Testis (tissue), 3 donors: ENCODE results near the gene RNF180. TPM values are rescaled to one million over a fixed set of nuclear protein-coding genes. Genes with fewer than 3 reads are reported as not detected.
A peak's percentile ranks its signal among the peaks of the same experiment; 100 is the strongest.

Experiments
- DNase-seq: peaks from one replicate; pipeline ENCODE4 v3.0.0-alpha.2; 2019
- H3K27ac ChIP-seq, 2 donors: fragments of 200-600 bp; sonication (generic); one replicate each; pipeline ENCODE4 v1.5.1; 2019
- H3K27me3 ChIP-seq: fragments of 200-600 bp; sonication (generic); one replicate; pipeline ENCODE4 v1.5.1; 2019
- H3K36me3 ChIP-seq: fragments of 200-600 bp; sonication (generic); one replicate; pipeline ENCODE4 v1.5.1; 2017; ENCODE audit warnings: low read depth; ENCODE audit errors: missing control alignments
- H3K4me1 ChIP-seq: fragments of 200-600 bp; sonication (generic); one replicate; pipeline ENCODE4 v1.5.1; 2019
- H3K4me3 ChIP-seq, 2 donors: fragments of 200-600 bp; sonication (generic); one replicate each; pipeline ENCODE4 v1.5.1; 2017 to 2019
- H3K9me3 ChIP-seq: fragments of 200-600 bp; sonication (generic); one replicate; pipeline ENCODE4 v1.5.1; 2017
- CTCF ChIP-seq, 3 experiments: fragments of 450-650 bp in 2 of 3; fragments of 200-600 bp in 1 of 3; sonication (generic) in 1 of 3; IDR thresholded peaks; one replicate each; pipeline ENCODE4 v1.5.1; 2016 to 2019; ENCODE audit warnings: antibody characterized with exemption in 3 of 3, mild to moderate bottlenecking in 2 of 3, moderate library complexity in 1 of 3
- POLR2A ChIP-seq: fragments of 450-650 bp; IDR thresholded peaks from one replicate; pipeline ENCODE4 v1.6.1; 2017; ENCODE audit warnings: antibody characterized with exemption, mild to moderate bottlenecking, moderate library complexity
- WGBS, 2 donors: methylation state at CpG; one replicate each; pipeline ENCODE4 v1.1.5; 2018; 5-methylcytosine and 5-hydroxymethylcytosine counted together
- intact Hi-C: fragments of 100-400 bp; cut with DNase I; formaldehyde crosslinking; loops from one replicate; pipeline ENCODE4 v1.15.1; 2023; ENCODE audit warnings: low total_unique reads
- polyA plus RNA-seq: library from polyadenylated mRNA; stranded (reverse); fragments of 350-450 nt; fragmentation: Illumina TruSeq; extraction: RNeasy Lipid Tissue Mini Kit (QIAGEN cat#74804); gene quantifications from one replicate; pipeline ENCODE4 v1.2.3, GENCODE V29; 2014; ENCODE audit warnings: low read depth, low replicate concordance; ENCODE audit not compliant: insufficient read depth
- total RNA-seq, 2 donors: library from RNA; depleted of rRNA; stranded (reverse); fragments of >200 nt; gene quantifications; one replicate each; pipeline ENCODE4 v1.2.3, GENCODE V29; 2016

The RNF180 gene
- total and polyA plus RNA-seq, 3 donors from 2014 or later: 4.5 to 25.6 (median 23.1) TPM

GRCh38 chr5:64144425-64145215 lies 21.0 kb upstream of the RNF180 start:
- DNase-seq: no peak

GRCh38 chr5:64145216-64145895 lies 20.3 kb upstream of the RNF180 start:
- TF ChIP-seq CTCF (IDR thresholded peaks at IDR 0.05): no peak
- no peak for TF ChIP-seq POLR2A
- H3K27me3 ChIP-seq: no peaks in the 10 kb centered on the region
- DNase-seq: no peak
- WGBS, 2 donors: 41 to 46% methylated on average over 4 of the region's 4 CpGs
- no peaks in the 10 kb centered on the region for H3K9me3 ChIP-seq
- intact Hi-C loops: loop anchor here (10.0 kb wide), 1 partner anchor 49 kb away; no protein-coding TSS in a partner anchor
- no peak overlapping the region for H3K27ac ChIP-seq
- H3K4me1 ChIP-seq: no peaks in the 10 kb centered on the region
- no peaks in the 10 kb centered on the region for H3K36me3 ChIP-seq
- H3K4me3 ChIP-seq: no peak overlapping the region

More at GRCh38 chr5:64144425-64145215, 21.0 kb upstream of the RNF180 start:
- intact Hi-C loops: loop anchor here (10.0 kb wide), 1 partner anchor 50 kb away; no protein-coding TSS in a partner anchor
- Histone ChIP-seq H3K27me3 (no peaks in the 10 kb centered on the region), H3K36me3 (no peaks in the 10 kb centered on the region), H3K27ac (no peak overlapping the region), H3K9me3 (no peaks in the 10 kb centered on the region), H3K4me1 (no peaks in the 10 kb centered on the region), H3K4me3 (no peak overlapping the region)
- TF ChIP-seq CTCF (IDR thresholded peaks at IDR 0.05): no peak
- no peak for TF ChIP-seq POLR2A
- WGBS, 2 donors: 76 to 85% methylated on average over 1 of the region's 1 CpG

GRCh38 chr5:64147379-64147778 lies 18.3 kb upstream of the RNF180 start:
- H3K27ac ChIP-seq: no peak overlapping the region
- DNase-seq: no peak
- H3K36me3 ChIP-seq: no peaks in the 10 kb centered on the region
- TF ChIP-seq CTCF (IDR thresholded peaks at IDR 0.05): no peak
- no peak for TF ChIP-seq POLR2A
- H3K27me3 ChIP-seq: no peaks in the 10 kb centered on the region
- intact Hi-C loops: loop anchor here (10.0 kb wide), 1 partner anchor 47 kb away; no protein-coding TSS in a partner anchor
- no peaks in the 10 kb centered on the region for H3K4me1 ChIP-seq
- WGBS, 2 donors: 79 to 87% methylated on average over 2 of the region's 2 CpGs
- no peak overlapping the region for H3K4me3 ChIP-seq
- no peaks in the 10 kb centered on the region for H3K9me3 ChIP-seq

GRCh38 chr5:64147849-64148441 lies 17.7 kb upstream of the RNF180 start:
- no peaks in the 10 kb centered on the region for H3K36me3 ChIP-seq
- TF ChIP-seq CTCF (IDR thresholded peaks at IDR 0.05) (peak; percentile 71 to 79 (median 76)), POLR2A (no peak)
- H3K9me3 ChIP-seq: no peaks in the 10 kb centered on the region
- no peaks in the 10 kb centered on the region for H3K27me3 ChIP-seq
- no peak overlapping the region for H3K4me3 ChIP-seq
- intact Hi-C loops: loop anchor here (10.0 kb wide), 1 partner anchor 47 kb away; no protein-coding TSS in a partner anchor
- H3K27ac ChIP-seq: no peak overlapping the region
- H3K4me1 ChIP-seq: no peaks in the 10 kb centered on the region
- WGBS, 2 donors: 34 to 37% methylated on average over 7 of the region's 7 CpGs
- peak; percentile 82 for DNase-seq
